NCI-H510A (cell line): ENCODE measurements around the gene XYLT2.
A peak's percentile ranks its signal among the peaks of the same experiment; 100 is the strongest.
"Not testable (repeated sequence)": the region's sequence is repeated elsewhere in the genome, so short reads cannot be mapped to it uniquely, and the experiment has no call there.

Experiments used
- DNase-seq: peaks from one replicate; lab custom pipeline; 2025; lab: John Stamatoyannopoulos, UW

The XYLT2 gene

GRCh38 chr17:50345432-50346312 lies at the start of gene XYLT2:
Gene XYLT2, plus strand, starts transcription at chr17:50346126. Its CDS starts 15 bp downstream, at chr17:50346141.
- peak; percentile 93 for DNase-seq

GRCh38 chr17:50297407-50297865 lies 48.5 kb upstream of the XYLT2 start:
- DNase-seq, result peak; percentile 53

GRCh38 chr17:50298018-50298417 lies 47.9 kb upstream of the XYLT2 start:
- no peak for DNase-seq

GRCh38 chr17:50299776-50300175 lies 46.1 kb upstream of the XYLT2 start:
- no peak for DNase-seq

GRCh38 chr17:50300824-50301223 lies 45.1 kb upstream of the XYLT2 start:
- not testable (repeated sequence) for DNase-seq

GRCh38 chr17:50301891-50302584 lies 43.9 kb upstream of the XYLT2 start:
- DNase-seq, result no peak

GRCh38 chr17:50303051-50303450 lies 42.9 kb upstream of the XYLT2 start:
- no peak for DNase-seq

- no peak for DNase-seq
These were observed 42.3 kb upstream of the XYLT2 start for GRCh38 chr17:50303596-50303995.

GRCh38 chr17:50304781-50305404 lies 41.0 kb upstream of the XYLT2 start:
- DNase-seq, result no peak

GRCh38 chr17:50307654-50308053 lies 38.3 kb upstream of the XYLT2 start:
- DNase-seq, result no peak

GRCh38 chr17:50308666-50309065 lies 37.3 kb upstream of the XYLT2 start:
- no peak for DNase-seq

GRCh38 chr17:50310455-50311111 lies 35.3 kb upstream of the XYLT2 start:
- no peak for DNase-seq

- DNase-seq, result no peak
These were observed 34.8 kb upstream of the XYLT2 start for GRCh38 chr17:50311112-50311460.

- no peak for DNase-seq
These were observed 34.4 kb upstream of the XYLT2 start for GRCh38 chr17:50311483-50311882.

- DNase-seq, result no peak
These were observed 33.6 kb upstream of the XYLT2 start for GRCh38 chr17:50312308-50312707.

GRCh38 chr17:50314456-50315011 lies 31.4 kb upstream of the XYLT2 start:
- DNase-seq, result no peak

- peak; percentile 42 for DNase-seq
These were observed 29.8 kb upstream of the XYLT2 start for GRCh38 chr17:50316016-50316587.

- not testable (repeated sequence) for DNase-seq
These were observed 29.3 kb upstream of the XYLT2 start for GRCh38 chr17:50316660-50317059.

- DNase-seq, result no peak
These were observed 28.8 kb upstream of the XYLT2 start for GRCh38 chr17:50317121-50317520.

- DNase-seq, result peak; percentile 70
These were observed 27.2 kb upstream of the XYLT2 start for GRCh38 chr17:50318501-50319285.
